ENCODE results near the gene NPW. TPM values are rescaled to one million over a fixed set of nuclear protein-coding genes. Genes with fewer than 3 reads are reported as not detected.

The NPW gene
- total RNA-seq = 0.58 TPM
- long read RNA-seq = 0 reads

DNA sequence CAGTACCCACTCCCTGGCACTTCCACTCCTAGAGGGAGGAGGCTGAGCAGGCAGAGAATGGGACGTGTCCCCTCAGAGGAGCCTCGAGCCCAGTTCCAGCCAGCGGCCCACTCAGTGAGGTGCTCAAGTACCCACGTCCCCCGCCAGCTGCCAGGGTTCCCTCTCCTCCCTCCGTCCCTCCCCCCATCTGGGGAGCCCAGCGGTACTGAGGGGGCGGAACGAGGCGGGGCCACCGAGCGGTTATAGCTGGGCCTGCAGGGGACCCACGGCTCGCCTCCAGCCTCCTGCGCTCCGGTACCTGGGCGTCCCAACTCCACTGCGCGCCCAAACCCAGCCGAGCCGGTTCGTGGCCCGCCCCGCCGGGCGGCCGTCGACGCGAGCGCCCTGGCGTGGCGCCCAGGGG lies at the start of gene NPW:
Gene NPW, plus strand, starts transcription at position 268 of the 403 bp plus-strand sequence.
- DNase-seq (ENCODE audit: low spot score) = no peak

DNA sequence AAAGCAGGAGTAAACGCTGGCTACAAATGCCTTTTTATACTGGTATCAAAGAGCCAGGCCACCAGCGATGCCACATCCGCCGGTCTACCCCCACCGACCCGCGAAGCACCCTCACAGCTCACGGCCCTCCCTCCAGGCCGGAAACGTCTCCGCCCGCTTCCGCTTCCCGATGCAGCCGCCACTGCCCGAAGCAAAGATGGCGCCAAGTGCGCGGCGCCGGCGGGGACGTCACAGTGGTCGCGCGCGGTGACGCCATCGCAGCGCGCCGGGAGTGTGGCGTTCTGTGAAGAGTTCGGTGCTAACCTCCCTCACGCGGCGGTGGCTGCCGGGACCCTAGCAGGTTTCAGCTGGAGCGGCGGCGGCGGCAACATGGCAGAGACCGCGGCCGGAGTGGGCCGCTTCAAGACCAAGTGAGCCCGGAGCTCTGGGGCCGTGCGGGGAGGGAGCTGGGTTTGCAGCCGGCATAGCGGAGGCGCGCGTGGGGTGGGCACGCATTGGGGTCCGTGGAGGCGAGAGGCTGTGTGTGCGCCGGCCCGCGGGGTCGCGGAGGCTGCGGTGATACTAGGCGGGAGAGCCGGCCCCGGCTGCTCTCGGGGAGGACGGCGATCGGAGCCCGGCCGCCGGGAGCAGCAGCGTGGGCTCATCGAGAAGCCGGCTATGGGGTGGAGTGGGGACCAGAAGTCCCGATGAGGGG lies 47.6 kb upstream of the NPW start, which contains the start of gene TBL3:
Gene TBL3, plus strand, starts transcription at position 258 of the 694 bp plus-strand sequence. Its CDS starts 112 bp downstream, at position 370.
- peak; percentile 98 for DNase-seq (ENCODE audit: low spot score)

DNA sequence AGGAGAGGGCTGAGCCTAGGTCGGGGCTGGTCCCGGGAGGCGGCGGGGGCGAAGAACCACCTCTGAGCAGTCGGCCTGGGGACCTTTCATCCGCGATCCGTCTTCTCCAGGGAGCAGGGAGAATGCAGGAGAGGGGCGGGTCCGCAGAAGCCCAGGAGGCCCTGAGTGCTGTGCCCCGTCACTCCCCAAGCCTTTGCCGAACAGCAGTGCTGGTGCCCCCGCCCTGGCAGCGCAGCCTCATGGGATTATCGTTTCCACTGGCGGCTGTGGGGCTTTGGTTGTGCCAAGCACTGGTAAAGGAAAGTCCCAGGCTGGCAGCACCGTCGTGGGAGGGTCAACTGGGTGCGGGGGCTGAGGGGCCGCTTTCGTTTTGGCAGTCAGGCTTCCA lies 47.1 kb upstream of the NPW start:
- DNase-seq (ENCODE audit: low spot score) = no peak

DNA sequence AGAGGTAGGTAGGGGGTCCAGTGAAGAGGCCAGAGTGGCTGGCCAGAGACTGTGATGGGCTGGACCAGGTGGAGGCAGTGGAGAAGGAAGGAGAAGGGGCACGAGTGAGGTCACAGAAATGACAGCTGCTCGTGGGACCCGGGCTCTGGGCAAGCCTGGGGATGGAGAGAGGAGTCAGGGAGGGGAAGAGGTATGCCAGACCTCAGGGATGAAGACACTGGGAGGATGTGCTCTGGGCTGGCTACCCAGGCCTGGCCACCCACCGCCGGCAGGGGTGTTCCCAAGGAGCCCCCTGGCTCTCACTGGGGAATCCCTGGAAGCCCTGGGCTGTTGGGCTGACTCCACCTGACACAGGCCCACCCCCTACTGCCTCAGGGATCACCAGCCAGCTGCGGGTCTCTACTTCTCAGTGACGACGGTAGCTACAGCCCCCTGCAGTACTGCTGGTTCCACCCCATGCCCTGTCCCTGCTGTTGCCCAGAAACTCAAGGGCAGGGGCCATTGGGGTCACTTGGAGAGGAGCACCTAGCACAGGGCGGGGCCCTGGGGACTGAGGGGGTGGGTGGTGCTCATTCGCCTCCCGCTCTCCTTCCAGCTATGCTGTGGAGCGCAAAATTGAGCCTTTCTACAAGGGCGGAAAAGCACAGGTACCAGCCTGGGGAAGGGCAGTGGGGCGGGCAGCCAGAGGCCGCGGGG lies 46.0 kb upstream of the NPW start:
- DNase-seq (ENCODE audit: low spot score) = no peak

DNA sequence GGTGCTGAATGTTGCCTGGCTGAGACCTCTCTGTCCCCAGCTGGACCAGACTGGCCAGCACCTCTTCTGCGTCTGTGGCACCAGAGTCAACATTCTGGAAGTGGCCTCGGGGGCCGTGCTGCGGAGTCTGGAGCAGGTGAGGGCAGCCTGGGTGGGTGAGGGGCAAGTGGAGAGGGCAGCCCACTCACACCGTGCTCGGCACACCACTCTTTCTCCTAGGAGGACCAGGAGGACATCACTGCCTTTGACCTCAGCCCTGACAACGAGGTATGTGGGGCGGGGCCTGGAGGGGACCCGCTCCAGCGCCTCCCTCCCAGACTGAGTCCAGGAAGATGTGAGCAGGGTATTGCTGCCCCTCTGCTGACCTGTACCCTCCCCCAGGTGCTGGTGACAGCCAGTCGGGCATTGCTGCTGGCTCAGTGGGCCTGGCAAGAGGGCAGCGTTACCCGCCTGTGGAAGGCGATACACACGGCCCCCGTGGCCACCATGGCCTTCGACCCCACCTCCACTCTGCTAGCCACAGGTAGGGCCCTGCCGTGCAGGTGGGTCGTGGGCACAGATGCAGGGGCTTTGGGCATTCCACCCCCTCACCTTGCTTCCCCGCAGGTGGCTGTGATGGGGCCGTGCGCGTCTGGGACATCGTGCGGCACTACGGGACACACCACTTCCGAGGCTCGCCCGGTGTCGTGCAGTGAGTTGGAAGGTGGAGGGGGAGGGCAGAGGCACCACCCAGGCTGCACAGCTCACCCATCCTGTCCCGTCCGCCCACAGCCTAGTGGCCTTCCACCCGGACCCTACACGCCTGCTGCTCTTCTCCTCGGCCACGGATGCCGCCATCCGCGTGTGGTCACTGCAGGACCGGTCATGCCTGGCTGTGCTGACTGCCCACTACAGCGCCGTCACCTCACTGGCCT lies 45.2 kb upstream of the NPW start:
- no peak for DNase-seq (ENCODE audit: low spot score)

DNA sequence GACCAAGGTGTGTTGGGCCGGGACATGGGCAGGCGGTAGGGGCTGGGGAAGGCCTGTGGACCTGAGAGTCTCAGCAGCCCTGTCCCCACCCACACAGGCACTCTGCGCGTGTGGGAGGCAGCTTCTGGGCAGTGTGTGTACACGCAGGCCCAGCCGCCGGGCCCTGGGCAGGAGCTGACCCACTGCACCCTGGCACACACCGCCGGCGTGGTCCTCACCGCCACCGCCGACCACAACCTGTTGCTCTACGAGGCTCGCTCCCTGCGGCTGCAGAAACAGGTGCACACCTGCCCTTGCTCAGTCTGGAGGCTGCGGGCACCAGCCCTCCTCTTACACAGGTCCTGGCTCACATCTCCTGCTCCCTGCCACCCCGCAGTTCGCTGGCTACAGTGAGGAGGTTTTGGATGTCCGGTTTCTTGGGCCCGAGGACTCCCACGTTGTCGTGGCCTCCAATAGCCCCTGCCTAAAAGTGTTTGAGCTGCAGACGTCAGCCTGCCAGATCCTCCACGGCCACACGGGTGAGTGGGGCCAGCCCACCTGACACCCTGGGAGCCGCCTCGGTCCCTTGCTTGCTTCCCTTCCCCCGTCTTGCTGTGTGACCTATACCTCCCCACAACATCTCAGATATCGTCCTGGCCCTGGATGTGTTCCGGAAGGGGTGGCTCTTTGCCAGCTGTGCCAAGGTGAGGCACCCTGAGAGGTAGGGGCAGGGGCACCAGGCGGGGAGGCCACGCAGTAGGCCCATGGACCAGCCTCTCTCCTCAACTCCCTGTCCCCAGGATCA lies 44.0 kb upstream of the NPW start:
- no peak for DNase-seq (ENCODE audit: low spot score)

DNA sequence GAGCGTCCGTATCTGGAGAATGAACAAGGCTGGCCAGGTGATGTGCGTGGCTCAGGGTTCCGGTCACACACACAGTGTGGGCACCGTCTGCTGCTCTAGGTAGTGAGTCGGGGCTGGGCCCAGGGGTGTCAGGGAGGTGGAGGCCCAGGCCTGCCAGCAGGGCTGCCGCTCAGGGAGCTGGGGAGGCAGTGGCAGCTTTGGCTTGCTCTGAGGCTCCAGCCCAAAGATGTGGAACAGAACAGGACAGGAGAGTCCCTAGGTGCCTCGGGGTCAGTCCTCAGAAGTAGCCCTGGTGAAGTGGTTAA lies 43.4 kb upstream of the NPW start:
- DNase-seq (ENCODE audit: low spot score) = no peak

DNA sequence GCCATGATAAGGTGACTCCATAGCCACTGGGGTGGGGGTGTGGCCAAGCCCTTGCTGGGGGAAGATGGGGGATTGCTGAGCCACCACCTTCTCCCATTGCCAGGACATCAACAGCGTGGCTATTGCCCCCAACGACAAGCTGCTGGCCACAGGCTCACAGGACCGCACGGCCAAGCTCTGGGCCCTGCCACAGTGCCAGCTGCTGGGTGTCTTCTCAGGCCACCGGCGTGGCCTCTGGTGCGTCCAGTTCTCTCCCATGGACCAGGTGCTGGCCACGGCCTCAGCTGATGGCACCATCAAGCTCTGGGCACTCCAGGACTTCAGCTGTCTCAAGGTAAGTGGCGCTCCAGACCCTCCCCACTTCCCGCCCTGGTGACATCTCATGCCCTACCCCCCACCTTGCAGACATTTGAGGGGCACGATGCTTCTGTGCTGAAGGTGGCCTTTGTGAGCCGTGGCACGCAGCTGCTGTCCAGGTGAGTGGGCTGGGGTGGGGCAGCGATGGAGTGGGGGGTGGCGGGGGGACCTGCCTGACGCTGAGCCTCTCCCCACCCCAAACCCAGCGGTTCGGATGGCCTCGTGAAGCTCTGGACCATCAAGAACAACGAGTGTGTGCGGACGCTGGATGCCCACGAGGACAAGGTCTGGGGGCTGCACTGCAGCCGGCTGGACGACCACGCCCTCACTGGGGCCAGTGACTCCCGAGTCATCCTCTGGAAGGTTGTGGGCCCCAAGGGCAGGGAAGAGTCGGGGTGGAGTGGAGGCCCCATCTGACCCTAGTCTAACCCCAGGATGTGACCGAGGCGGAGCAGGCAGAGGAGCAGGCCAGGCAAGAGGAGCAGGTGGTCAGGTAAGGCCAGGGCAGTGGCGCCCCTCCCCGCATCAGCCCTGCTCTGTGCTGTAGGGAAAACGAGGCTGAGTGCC lies 42.4 kb upstream of the NPW start:
- DNase-seq (ENCODE audit: low spot score) = no peak

DNA sequence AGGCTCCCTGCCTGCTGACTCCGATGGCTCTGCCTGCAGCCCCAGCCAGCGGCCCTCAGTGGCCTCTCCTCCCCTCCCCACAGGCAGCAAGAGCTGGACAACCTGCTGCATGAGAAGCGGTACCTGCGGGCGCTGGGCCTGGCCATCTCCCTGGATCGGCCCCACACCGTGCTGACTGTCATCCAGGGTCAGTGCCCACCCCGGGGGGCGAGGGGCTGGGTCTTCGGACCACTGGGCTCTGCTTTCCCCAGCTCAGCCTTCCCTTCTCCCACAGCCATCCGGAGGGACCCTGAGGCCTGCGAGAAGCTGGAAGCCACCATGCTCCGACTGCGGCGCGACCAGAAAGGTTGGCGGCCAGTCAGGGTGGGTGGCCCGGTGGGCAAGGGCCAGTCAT lies 41.7 kb upstream of the NPW start:
- DNase-seq (ENCODE audit: low spot score) = no peak

DNA sequence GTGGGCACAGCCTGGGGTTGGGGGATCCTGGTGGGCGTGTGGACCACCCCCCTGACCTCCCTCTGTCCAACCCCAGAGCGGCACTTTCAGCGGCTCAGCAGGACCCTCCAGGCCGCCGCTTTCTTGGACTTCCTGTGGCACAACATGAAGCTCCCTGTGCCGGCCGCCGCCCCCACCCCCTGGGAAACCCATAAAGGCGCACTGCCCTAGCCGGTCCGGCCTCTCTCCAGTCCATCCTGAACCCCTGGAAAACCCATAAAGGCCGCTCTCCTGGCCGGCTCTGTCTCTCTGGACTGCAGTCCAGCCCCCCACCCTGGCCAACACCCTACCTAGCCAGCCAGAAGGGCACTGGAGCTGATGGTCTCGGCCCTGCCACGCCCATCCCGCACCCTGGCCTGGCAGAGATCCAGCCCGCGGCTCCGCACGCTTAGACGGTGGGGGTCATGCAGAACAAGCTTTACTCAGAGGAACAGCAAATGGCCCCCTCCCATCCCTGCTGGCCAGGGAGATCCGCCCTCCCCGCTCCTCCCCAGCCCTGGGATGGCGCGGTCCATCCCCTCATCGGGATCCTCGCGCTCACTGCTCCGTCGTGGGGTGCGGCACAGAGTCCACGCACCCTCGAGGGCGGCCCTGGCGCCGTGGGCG lies 41.0 kb upstream of the NPW start:
- DNase-seq (ENCODE audit: low spot score) = no peak

DNA sequence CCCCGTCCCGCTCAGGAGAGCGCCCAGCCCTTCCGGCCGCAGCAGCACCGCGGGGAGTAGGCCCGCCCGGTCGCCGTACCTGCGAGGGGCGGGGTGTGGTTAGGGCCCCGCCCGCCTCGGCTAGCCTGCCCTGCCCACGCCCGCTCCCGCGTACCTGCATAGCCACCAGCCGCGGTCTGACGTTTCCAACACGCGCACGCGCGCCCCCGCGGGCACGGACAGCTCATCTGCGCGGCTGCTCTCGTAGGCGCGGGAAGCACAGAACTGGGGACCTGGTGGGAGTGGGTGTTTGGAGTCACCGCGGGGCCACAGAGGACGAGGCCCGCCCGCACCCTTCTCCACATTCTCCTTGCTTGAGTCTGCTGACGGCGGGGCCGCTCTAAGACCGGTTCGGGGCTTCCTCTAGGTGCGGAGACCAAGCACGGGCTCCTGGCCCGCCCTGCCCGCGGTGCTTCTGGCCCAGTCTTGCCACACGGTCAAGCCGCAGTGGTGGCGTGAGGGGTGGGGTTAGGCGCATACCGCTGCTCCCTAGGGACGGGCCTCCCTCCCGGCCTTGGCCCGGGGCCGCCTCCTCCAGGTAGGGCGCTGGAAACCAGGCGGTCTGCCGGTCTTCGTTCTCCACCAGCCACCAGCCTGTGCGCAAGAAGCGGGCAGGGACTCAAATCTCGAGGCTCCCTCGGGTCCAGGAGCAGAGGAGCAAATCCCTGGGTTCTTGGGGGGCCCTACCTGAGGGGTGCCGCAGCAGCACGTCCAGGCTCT lies 40.1 kb upstream of the NPW start:
- no peak for DNase-seq (ENCODE audit: low spot score)

DNA sequence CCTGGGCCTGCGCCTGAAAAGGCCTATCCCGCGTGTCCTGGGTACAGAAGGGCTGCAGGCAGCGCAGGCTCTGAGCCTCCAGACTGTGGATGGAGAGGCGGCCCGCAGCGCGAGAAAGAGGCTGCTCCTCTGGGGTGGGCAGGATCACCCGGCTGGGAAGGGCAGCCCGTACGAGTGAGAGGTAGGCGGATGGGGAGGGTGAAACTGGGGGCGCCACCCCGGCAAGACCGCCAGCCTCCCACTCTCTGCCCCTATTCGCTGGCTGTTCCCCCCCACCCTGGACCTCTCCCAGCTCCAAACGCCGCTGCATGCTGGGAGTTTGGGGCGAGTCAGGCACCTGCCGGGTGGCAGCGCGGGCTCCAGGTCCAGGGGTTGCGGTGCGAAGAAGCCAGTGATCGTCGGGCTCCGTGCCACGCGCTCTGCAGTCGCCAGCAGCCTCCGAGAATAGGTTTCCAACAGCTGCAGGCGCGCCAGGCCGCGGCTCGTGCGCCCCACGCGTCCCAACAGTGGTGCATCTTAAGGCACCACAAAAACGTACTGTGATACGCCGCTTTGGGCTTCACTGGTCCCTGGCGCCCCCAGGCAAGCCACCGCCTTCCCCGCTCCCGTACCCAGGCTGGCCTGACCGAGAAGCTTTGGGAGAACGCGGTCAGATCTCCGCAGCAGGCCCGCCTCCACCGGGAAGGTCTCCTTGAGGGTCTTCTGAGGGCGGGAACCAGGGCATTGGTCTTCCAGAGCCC lies 39.4 kb upstream of the NPW start:
- no peak for DNase-seq (ENCODE audit: low spot score)

DNA sequence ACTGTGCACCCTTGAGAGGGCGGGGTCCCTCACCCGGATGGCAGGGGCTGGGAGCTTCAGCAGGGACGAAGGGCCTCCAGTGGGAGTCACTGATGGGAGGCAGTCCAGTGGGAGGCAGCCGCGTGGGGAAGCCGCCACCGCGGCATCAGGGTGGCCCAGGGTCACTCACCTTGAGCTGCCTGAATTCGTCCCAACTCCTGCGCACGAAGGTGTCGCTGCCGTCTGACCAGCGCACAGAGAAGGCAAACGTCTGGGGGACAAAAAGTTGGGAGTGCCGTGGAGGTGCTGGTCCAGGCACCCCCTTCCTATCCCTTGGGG lies 38.9 kb upstream of the NPW start:
- DNase-seq (ENCODE audit: low spot score) = no peak

DNA sequence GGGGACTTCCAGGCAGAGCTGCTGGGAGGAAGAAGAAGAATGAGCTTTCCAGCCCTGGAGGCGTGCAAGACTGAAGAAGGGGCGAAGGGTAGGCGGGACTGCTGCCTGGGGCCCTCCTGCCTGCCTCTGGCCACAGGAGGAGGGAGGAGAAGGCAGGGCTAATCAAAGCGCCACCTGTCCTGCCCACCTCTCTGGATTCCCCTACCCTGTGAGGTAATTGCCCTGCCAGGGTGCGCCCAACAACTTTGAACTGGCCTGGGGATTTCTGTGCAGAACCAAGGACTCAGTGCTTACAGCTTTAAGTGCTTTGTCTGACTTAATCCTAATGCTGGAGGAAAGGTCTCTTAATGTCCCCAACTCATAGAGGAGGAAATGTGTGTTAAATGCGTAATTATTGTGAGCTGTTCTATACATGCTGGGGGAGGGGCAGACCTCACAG lies 38.2 kb upstream of the NPW start, which contains the start of gene NOXO1:
Gene NOXO1, minus strand, starts transcription at position 72 of the 439 bp plus-strand sequence. CDS start 290 bp downstream, outside the sequence.
- no peak for DNase-seq (ENCODE audit: low spot score)

DNA sequence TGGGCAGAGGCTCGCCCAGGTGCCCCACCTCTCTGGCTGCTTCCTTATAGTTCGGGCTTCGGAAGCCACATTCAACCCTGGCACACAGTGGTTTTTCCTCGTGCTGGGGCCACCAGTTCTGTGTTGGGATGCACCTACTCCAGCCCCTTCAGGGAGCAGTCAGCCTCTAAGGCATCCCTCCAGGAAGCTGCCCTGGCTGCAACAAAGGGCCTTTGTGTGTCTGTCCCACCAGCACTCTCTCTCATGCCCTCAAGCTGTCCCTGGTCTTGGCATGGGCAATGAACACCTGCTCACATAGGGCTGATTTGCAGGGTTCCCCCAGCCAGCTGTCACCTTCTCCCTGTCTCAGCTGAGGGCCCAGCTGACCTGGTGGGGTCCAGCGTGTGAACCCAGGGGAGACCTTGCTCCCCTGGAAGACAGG lies 37.6 kb upstream of the NPW start:
- DNase-seq (ENCODE audit: low spot score) = no peak

DNA sequence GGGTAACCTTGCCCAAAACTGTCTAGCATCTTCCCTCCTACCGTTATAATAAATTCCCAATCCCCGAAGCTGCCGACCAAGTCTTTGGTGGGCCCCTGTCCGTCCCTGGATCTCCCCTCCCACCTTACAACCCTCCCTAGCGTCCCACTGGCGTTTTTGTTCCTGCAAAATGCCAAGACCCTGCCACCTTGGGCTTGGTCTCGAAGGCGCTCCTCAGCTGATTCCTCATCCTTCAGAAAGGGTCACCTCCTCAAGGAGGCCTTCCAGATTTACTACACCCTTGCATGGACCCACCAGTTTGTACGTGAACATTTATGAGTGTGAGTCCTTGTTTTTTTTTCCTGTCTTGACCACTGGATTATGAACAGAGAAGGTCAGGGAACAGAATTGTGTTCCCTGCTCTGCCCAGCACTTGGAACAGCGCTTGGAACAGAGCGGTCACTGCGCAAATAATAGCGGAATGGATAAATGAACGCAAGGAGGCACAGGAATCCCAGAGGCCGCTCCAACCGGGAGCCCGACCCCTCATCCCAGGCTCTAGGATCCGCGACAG lies 36.5 kb upstream of the NPW start:
- DNase-seq (ENCODE audit: low spot score) = no peak

DNA sequence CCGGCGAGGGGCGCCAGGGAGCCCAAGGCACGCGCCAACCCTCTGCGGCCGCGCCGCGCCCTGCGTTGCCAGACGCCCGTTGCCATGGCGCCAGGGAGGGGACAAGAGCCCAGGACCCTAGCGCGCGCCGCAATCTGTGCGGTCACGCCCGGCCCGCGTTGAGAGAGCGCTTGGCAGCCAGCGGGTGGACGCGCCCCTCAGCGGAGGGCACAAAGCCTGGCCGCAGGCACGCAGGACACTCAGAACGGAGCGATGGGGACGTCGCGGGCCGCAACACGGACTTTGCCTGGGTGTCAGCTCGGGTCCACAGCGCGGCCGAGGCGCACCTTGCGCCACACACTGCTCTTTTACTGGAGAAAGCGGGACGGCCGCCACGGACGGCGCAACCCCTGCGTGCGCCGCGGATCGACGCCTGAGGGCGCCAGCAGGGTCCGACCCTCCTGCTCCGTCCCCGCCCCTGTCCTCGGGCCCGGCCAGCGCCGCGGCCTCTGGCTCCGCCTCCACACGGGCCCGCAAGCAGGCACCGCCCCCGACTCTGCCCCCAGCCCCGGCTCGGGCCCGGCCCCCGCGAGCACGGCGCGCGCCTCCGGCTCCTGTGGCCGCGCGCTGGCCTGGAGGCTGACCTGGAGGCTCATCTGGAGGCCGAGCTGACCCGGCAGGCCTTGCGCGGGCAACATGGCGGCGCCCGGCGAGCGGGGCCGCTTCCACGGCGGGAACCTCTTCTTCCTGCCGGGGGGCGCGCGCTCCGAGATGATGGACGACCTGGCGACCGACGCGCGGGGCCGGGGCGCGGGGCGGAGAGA lies 35.8 kb upstream of the NPW start, which contains the start of gene GFER:
Gene GFER, plus strand, starts transcription at position 650 of the 803 bp plus-strand sequence. Its CDS starts 26 bp downstream, at position 676.
- peak; percentile 98 for DNase-seq (ENCODE audit: low spot score)

All from mesenteric fat pad (tissue), 1 donor.